Neural cell (in vitro differentiated cells): ENCODE results near the gene POLD1. TPM values are rescaled to one million over a fixed set of nuclear protein-coding genes. Genes with fewer than 3 reads are reported as not detected.

Experiments
- H2AFZ ChIP-seq: fragments of 200-600, 300-800 bp; sonication (generic), shearing (Covaris generic); 2 replicates; pipeline ENCODE4 v1.6.0; 2014; ENCODE audit warnings: low read depth, mild to moderate bottlenecking, antibody characterized with exemption, low read length, moderate library complexity
- H3F3A ChIP-seq: fragments of 200-600 bp; shearing (Covaris generic); 2 replicates; pipeline ENCODE4 v1.6.1; 2016; ENCODE audit warnings: mild to moderate bottlenecking, moderate library complexity, mixed read lengths, antibody characterized with exemption, low read length; ENCODE audit not compliant: insufficient read depth, poor library complexity, severe bottlenecking
- H3K27ac ChIP-seq: fragments of 200-600, 300-800 bp; sonication (generic), shearing (Covaris generic); 2 replicates; pipeline ENCODE4 v1.5.1; 2014; ENCODE audit warnings: mild to moderate bottlenecking, low read length, moderate library complexity
- H3K27me3 ChIP-seq: fragments of 300-800, 200-600 bp; sonication (generic), shearing (Covaris generic); 2 replicates; pipeline ENCODE4 v1.6.0; 2014; ENCODE audit warnings: mild to moderate bottlenecking, low read depth, low read length, moderate library complexity; ENCODE audit not compliant: insufficient read depth
- H3K36me3 ChIP-seq: fragments of 300-800, 200-600 bp; sonication (generic), shearing (Covaris generic); 2 replicates; pipeline ENCODE4 v1.5.1; 2014; ENCODE audit warnings: mild to moderate bottlenecking, antibody characterized with exemption, low read length, moderate library complexity; ENCODE audit not compliant: insufficient read depth
- H3K4me2 ChIP-seq: fragments of 300-800, 200-600 bp; sonication (generic), shearing (Covaris generic); 2 replicates; pipeline ENCODE4 v1.6.0; 2014; ENCODE audit warnings: mild to moderate bottlenecking, low read length
- H3K4me3 ChIP-seq: fragments of 300-800, 200-600 bp; sonication (generic), shearing (Covaris generic); 2 replicates; pipeline ENCODE4 v1.5.1; 2014; ENCODE audit warnings: mild to moderate bottlenecking, low read length, moderate library complexity
- H3K79me2 ChIP-seq: fragments of 200-600 bp; shearing (Covaris generic); replicated peaks from 2 replicates; pipeline ENCODE4 v1.6.0; 2014; ENCODE audit warnings: mild to moderate bottlenecking, low read length, moderate library complexity; ENCODE audit not compliant: insufficient read depth
- H3K9ac ChIP-seq: fragments of 300-800, 200-600 bp; sonication (generic), shearing (Covaris generic); 2 replicates; pipeline ENCODE4 v1.6.1; 2016; ENCODE audit warnings: mild to moderate bottlenecking, low read length, mixed read lengths
- H3K9me2 ChIP-seq: fragments of 200-600 bp; shearing (Covaris generic); 2 replicates; pipeline ENCODE4 v1.6.1; 2016; ENCODE audit warnings: mild to moderate bottlenecking, low read length, mixed read lengths; ENCODE audit not compliant: insufficient read depth
- H3K9me3 ChIP-seq: fragments of 200-600, 300-800 bp; sonication (generic), shearing (Covaris generic); 2 replicates; pipeline ENCODE4 v1.6.1; 2016; ENCODE audit warnings: mild to moderate bottlenecking, mixed run types, low read length, moderate library complexity, mixed read lengths
- H4K20me1 ChIP-seq: fragments of 200-600 bp; shearing (Covaris generic); 2 replicates; pipeline ENCODE4 v1.6.1; 2016; ENCODE audit warnings: mild to moderate bottlenecking, mixed run types; ENCODE audit not compliant: insufficient read depth
- EP300 ChIP-seq: fragments of 450-650 bp; conservative IDR thresholded peaks from 2 replicates; pipeline ENCODE4 v1.6.1; 2014; ENCODE audit warnings: antibody characterized with exemption, mild to moderate bottlenecking, moderate library complexity; ENCODE audit not compliant: poor library complexity, severe bottlenecking
- EZH2 ChIP-seq: fragments of 200-600, 300-800 bp; shearing (Covaris generic), sonication (generic); IDR thresholded peaks from 2 replicates; pipeline ENCODE4 v1.6.1; 2014; ENCODE audit warnings: antibody characterized with exemption, low read length, borderline replicate concordance, mild to moderate bottlenecking; ENCODE audit not compliant: insufficient read depth, poor library complexity, severe bottlenecking
- MXI1 ChIP-seq: fragments of 450-650 bp; conservative IDR thresholded peaks from 2 replicates; pipeline ENCODE4 v1.6.1; 2014; ENCODE audit warnings: antibody characterized with exemption, mild to moderate bottlenecking; ENCODE audit not compliant: poor library complexity, severe bottlenecking
- POLR2AphosphoS5 ChIP-seq: IDR thresholded peaks from 2 replicates; pipeline ENCODE4 v1.6.1; 2012
- RAD21 ChIP-seq: fragments of 450-650 bp; conservative IDR thresholded peaks from 2 replicates; pipeline ENCODE4 v1.6.1; 2014; ENCODE audit warnings: antibody characterized with exemption, mild to moderate bottlenecking, moderate library complexity
- SMC3 ChIP-seq: fragments of 450-650 bp; conservative IDR thresholded peaks from 2 replicates; pipeline ENCODE4 v1.6.1; 2014; ENCODE audit warnings: antibody characterized with exemption, mild to moderate bottlenecking, moderate library complexity; ENCODE audit not compliant: poor library complexity
- TAF1 ChIP-seq: IDR thresholded peaks from 2 replicates; pipeline ENCODE4 v1.6.1; 2012; ENCODE audit warnings: low read depth
- polyA plus RNA-seq: library from polyadenylated mRNA; depleted of rRNA; stranded (reverse); fragments of >200 nt; gene quantifications from 2 replicates; pipeline ENCODE4 v1.2.3, GENCODE V29; 2014
- TF ChIP-seq, protein P1 (sequence below): fragments of 450-650 bp; IDR thresholded peaks from 2 replicates; pipeline ENCODE4 v1.5.1; 2014; ENCODE audit warnings: antibody characterized with exemption, mild to moderate bottlenecking, moderate library complexity; ENCODE audit not compliant: poor library complexity, severe bottlenecking
- TF ChIP-seq, protein P2 (sequence below): IDR thresholded peaks from 2 replicates; pipeline ENCODE4 v1.6.1; 2012; ENCODE audit warnings: borderline replicate concordance

POLD1 gene
- polyA plus RNA-seq, 1 donor from 2014 or later, result 13.1 TPM

DNA sequence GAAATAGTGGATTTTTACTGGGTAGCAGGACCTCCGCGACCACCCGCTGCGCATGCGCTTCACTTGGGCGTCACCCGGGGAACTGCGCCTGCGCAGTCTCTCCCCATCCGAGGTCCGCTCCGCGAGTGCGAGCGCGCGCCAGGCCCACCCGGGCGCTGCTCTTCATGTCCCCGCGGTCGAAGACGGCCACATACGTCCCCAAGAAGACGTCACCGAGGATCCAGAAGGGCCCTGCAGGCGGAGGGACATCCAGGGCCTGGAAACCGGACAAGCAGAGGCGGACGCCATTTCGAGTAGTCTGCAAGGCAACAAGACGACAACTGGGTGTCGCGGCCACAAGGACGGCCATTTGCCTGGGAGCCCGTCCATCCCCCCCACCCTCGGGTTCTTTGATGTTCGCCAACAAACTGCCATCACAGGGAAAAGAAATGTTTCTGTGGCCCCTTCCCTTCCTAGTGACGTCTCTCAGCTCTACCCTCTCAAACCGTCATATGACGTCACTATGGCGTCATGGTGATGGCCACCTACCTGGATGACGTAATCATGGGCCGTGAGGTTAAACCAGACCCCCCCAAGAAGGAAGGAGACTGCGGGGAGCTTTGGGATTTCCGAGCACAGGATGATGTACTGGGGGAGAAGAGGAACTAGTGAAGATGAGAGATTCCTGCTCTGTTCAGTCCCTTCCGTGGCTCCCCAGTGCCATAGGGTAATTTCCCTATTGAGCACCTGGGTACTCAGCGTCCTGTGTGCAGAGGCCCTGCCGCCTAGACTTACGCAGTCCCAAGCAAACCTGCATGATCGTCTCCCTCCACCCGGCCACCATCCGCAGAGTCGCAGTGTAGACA lies 25.4 kb upstream of the POLD1 start:
- Histone ChIP-seq H3F3A (no peaks in the 10 kb centered on the region), H4K20me1 (no peaks in the 10 kb centered on the region), H3K36me3 (no peaks in the 10 kb centered on the region), H3K27ac (no peak overlapping the region), H3K9ac (no peak overlapping the region), H3K9me2 (no peaks in the 10 kb centered on the region), H3K4me2 (no peak overlapping the region), H3K9me3 (no peaks in the 10 kb centered on the region), H3K27me3 (no peaks in the 10 kb centered on the region), H2AFZ (no peak overlapping the region), H3K4me3 (no peak overlapping the region), H3K79me2 (no peaks in the 10 kb centered on the region)
- TF ChIP-seq EP300, result no peak
- TF ChIP-seq EZH2, result no peak
- TF ChIP-seq RAD21, result no peak
- TF ChIP-seq, protein P1, sequence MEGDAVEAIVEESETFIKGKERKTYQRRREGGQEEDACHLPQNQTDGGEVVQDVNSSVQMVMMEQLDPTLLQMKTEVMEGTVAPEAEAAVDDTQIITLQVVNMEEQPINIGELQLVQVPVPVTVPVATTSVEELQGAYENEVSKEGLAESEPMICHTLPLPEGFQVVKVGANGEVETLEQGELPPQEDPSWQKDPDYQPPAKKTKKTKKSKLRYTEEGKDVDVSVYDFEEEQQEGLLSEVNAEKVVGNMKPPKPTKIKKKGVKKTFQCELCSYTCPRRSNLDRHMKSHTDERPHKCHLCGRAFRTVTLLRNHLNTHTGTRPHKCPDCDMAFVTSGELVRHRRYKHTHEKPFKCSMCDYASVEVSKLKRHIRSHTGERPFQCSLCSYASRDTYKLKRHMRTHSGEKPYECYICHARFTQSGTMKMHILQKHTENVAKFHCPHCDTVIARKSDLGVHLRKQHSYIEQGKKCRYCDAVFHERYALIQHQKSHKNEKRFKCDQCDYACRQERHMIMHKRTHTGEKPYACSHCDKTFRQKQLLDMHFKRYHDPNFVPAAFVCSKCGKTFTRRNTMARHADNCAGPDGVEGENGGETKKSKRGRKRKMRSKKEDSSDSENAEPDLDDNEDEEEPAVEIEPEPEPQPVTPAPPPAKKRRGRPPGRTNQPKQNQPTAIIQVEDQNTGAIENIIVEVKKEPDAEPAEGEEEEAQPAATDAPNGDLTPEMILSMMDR, result no peak
- TF ChIP-seq, protein P2, sequence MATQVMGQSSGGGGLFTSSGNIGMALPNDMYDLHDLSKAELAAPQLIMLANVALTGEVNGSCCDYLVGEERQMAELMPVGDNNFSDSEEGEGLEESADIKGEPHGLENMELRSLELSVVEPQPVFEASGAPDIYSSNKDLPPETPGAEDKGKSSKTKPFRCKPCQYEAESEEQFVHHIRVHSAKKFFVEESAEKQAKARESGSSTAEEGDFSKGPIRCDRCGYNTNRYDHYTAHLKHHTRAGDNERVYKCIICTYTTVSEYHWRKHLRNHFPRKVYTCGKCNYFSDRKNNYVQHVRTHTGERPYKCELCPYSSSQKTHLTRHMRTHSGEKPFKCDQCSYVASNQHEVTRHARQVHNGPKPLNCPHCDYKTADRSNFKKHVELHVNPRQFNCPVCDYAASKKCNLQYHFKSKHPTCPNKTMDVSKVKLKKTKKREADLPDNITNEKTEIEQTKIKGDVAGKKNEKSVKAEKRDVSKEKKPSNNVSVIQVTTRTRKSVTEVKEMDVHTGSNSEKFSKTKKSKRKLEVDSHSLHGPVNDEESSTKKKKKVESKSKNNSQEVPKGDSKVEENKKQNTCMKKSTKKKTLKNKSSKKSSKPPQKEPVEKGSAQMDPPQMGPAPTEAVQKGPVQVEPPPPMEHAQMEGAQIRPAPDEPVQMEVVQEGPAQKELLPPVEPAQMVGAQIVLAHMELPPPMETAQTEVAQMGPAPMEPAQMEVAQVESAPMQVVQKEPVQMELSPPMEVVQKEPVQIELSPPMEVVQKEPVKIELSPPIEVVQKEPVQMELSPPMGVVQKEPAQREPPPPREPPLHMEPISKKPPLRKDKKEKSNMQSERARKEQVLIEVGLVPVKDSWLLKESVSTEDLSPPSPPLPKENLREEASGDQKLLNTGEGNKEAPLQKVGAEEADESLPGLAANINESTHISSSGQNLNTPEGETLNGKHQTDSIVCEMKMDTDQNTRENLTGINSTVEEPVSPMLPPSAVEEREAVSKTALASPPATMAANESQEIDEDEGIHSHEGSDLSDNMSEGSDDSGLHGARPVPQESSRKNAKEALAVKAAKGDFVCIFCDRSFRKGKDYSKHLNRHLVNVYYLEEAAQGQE, result no peak
- no peak for TF ChIP-seq TAF1
- TF ChIP-seq SMC3, result no peak
- TF ChIP-seq POLR2AphosphoS5, result no peak
- TF ChIP-seq MXI1, result no peak

DNA sequence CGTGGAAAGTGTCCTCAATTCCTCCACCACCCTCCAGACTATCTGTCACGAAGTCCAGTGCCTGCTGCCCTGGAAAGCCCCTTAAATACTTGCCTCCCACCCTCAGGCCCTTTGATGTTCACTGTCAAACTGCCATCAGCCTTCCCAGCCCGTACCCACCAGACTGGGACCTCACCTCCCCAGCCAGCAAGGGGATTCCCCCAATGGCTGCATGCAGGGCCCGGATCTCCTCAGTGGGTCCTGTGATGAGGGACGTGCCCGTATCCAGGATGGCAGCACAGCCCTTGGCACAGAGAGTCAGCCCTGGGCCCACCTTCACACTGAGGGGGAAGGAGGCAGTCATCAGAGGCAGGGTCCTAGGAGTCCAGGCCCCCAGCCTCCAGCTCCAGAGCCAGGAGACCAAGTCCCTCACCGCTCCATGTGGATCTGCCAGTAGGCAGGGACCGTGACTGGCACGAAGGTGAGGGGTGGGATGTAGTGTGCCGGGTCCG lies 24.8 kb upstream of the POLD1 start:
- H3K9ac ChIP-seq, result no peak overlapping the region
- no peak overlapping the region for H3K27ac ChIP-seq
- H3K4me3 ChIP-seq, result no peak overlapping the region
- H2AFZ ChIP-seq, result no peak overlapping the region
- no peaks in the 10 kb centered on the region for H3F3A ChIP-seq
- H3K27me3 ChIP-seq, result no peaks in the 10 kb centered on the region
- no peaks in the 10 kb centered on the region for H3K79me2 ChIP-seq
- no peaks in the 10 kb centered on the region for H3K36me3 ChIP-seq
- no peak overlapping the region for H3K4me2 ChIP-seq
- H4K20me1 ChIP-seq, result no peaks in the 10 kb centered on the region
- no peaks in the 10 kb centered on the region for H3K9me2 ChIP-seq
- H3K9me3 ChIP-seq, result no peaks in the 10 kb centered on the region
- TF ChIP-seq, protein P2, result no peak
- TF ChIP-seq, protein P1, result no peak
- TF ChIP-seq MXI1 (no peak), EP300 (no peak), RAD21 (no peak), POLR2AphosphoS5 (no peak), SMC3 (no peak), TAF1 (no peak), EZH2 (no peak)
